ENCODE data around the gene RNF167.

Gene RNF167

GRCh38 chr17:4895657-4896331 is 44.3 kb upstream of the RNF167 start:
- Histone ChIP-seq H3K36me3 (ENCODE audit: insufficient read depth, low read length) (peaks cover 20% of the 10 kb centered on the region; the same call in 1 of the 2 replicates), H3K79me2 (ENCODE audit: insufficient read depth, low read length) (no peaks in the 10 kb centered on the region), H3F3A (ENCODE audit: low read depth) (no peaks in the 10 kb centered on the region), H3K9me3 (ENCODE audit: insufficient read depth, low read depth, low read length) (no peaks in the 10 kb centered on the region), H3K27me3 (ENCODE audit: insufficient read depth, low read length, poor library complexity, severe bottlenecking) (no peaks in the 10 kb centered on the region), H2AFZ (ENCODE audit: low read length) (no peak overlapping the region), H3K9ac (ENCODE audit: low read depth, low read length, poor library complexity, severe bottlenecking) (no peak overlapping the region), H3K9me2 (replicated peaks; ENCODE audit: low read depth, low read length) (no peaks in the 10 kb centered on the region), H3K4me2 (ENCODE audit: low read depth, low read length, poor library complexity, severe bottlenecking) (no peak overlapping the region), H3K4me1 (ENCODE audit: insufficient read depth, low read length, poor library complexity, severe bottlenecking) (no peaks in the 10 kb centered on the region), H3K4me3 (ENCODE audit: low read length, poor library complexity, severe bottlenecking) (no peak overlapping the region), H4K20me1 (ENCODE audit: insufficient read depth, low read length, poor library complexity, severe bottlenecking) (no peaks in the 10 kb centered on the region)
- TF ChIP-seq CTCF (conservative IDR thresholded peaks at IDR 0.05; ENCODE audit: low read length), result no peak
- no peak for TF ChIP-seq EZH2phosphoT487 (IDR thresholded peaks at IDR 0.05; ENCODE audit: borderline replicate concordance)

GRCh38 chr17:4896332-4897197 is 43.5 kb upstream of the RNF167 start:
- Histone ChIP-seq H3K36me3 (ENCODE audit: insufficient read depth, low read length) (peaks cover 15% of the 10 kb centered on the region; the same call in 1 of the 2 replicates), H3K79me2 (ENCODE audit: insufficient read depth, low read length) (no peaks in the 10 kb centered on the region), H3K4me1 (ENCODE audit: insufficient read depth, low read length, poor library complexity, severe bottlenecking) (no peaks in the 10 kb centered on the region), H3K4me3 (ENCODE audit: low read length, poor library complexity, severe bottlenecking) (no peak overlapping the region), H4K20me1 (ENCODE audit: insufficient read depth, low read length, poor library complexity, severe bottlenecking) (no peaks in the 10 kb centered on the region), H3K4me2 (ENCODE audit: low read depth, low read length, poor library complexity, severe bottlenecking) (no peak overlapping the region), H3K9me3 (ENCODE audit: insufficient read depth, low read depth, low read length) (no peaks in the 10 kb centered on the region), H3K9me2 (replicated peaks; ENCODE audit: low read depth, low read length) (no peaks in the 10 kb centered on the region), H3K9ac (ENCODE audit: low read depth, low read length, poor library complexity, severe bottlenecking) (no peak overlapping the region), H3F3A (ENCODE audit: low read depth) (no peaks in the 10 kb centered on the region), H3K27me3 (ENCODE audit: insufficient read depth, low read length, poor library complexity, severe bottlenecking) (no peaks in the 10 kb centered on the region), H2AFZ (ENCODE audit: low read length) (no peak overlapping the region)
- TF ChIP-seq CTCF (conservative IDR thresholded peaks at IDR 0.05; ENCODE audit: low read length) (no peak), EZH2phosphoT487 (IDR thresholded peaks at IDR 0.05; ENCODE audit: borderline replicate concordance) (no peak)

- Histone ChIP-seq H3K4me3 (ENCODE audit: low read length, poor library complexity, severe bottlenecking) (no peak overlapping the region), H3K9me3 (ENCODE audit: insufficient read depth, low read depth, low read length) (no peaks in the 10 kb centered on the region), H3K9ac (ENCODE audit: low read depth, low read length, poor library complexity, severe bottlenecking) (no peak overlapping the region), H3K4me2 (ENCODE audit: low read depth, low read length, poor library complexity, severe bottlenecking) (no peak overlapping the region), H4K20me1 (ENCODE audit: insufficient read depth, low read length, poor library complexity, severe bottlenecking) (no peaks in the 10 kb centered on the region), H3K79me2 (ENCODE audit: insufficient read depth, low read length) (no peaks in the 10 kb centered on the region), H3K36me3 (ENCODE audit: insufficient read depth, low read length) (peaks cover 15% of the 10 kb centered on the region; the same call in 1 of the 2 replicates), H3K27me3 (ENCODE audit: insufficient read depth, low read length, poor library complexity, severe bottlenecking) (no peaks in the 10 kb centered on the region), H3K9me2 (replicated peaks; ENCODE audit: low read depth, low read length) (no peaks in the 10 kb centered on the region), H3F3A (ENCODE audit: low read depth) (no peaks in the 10 kb centered on the region), H3K4me1 (ENCODE audit: insufficient read depth, low read length, poor library complexity, severe bottlenecking) (no peaks in the 10 kb centered on the region), H2AFZ (ENCODE audit: low read length) (no peak overlapping the region)
- TF ChIP-seq EZH2phosphoT487 (IDR thresholded peaks at IDR 0.05; ENCODE audit: borderline replicate concordance) (no peak), CTCF (conservative IDR thresholded peaks at IDR 0.05; ENCODE audit: low read length) (no peak)
Observed at GRCh38 chr17:4897198-4897687, 42.8 kb upstream of the RNF167 start.

All from Loucy (cell line).